CD14-positive monocyte (primary cell): ENCODE measurements around the gene EPHB4. TPM values are rescaled to one million over a fixed set of nuclear protein-coding genes. Genes with fewer than 3 reads are reported as not detected.

Source experiments
- DNase-seq, 3 donors: peaks; one replicate each; pipeline ENCODE4 v3.0.0-alpha.2; 2011 to 2022
- H2AFZ ChIP-seq: 2 replicates; pipeline ENCODE4 v1.6.0; 2012; ENCODE audit warnings: mild to moderate bottlenecking, low read depth, low read length, inconsistent platforms; ENCODE audit not compliant: insufficient read depth, poor library complexity, severe bottlenecking
- H3K27ac ChIP-seq, 2 donors: 1 replicate in 1 of 2; 2 replicates in 1 of 2; pipeline ENCODE4 v1.5.1; 2012 to 2013; ENCODE audit warnings: low read length in 2 of 2, control low read depth in 1 of 2, inconsistent platforms in 1 of 2, low read depth in 1 of 2, mild to moderate bottlenecking in 1 of 2
- H3K27me3 ChIP-seq, 2 donors: one replicate each; pipeline versions ENCODE4 v1.6.0 to v1.6.1; 2011 to 2013; ENCODE audit warnings: low read length in 2 of 2; ENCODE audit not compliant: control insufficient read depth in 2 of 2, insufficient read depth in 2 of 2
- H3K36me3 ChIP-seq, 2 donors: replicated peaks in 1 of 2; 1 replicate in 1 of 2; 2 replicates in 1 of 2; pipeline versions ENCODE4 v1.5.1 to v1.6.1; 2012 to 2013; ENCODE audit warnings: low read length in 2 of 2, control low read depth in 1 of 2, inconsistent platforms in 1 of 2, mild to moderate bottlenecking in 1 of 2; ENCODE audit not compliant: insufficient read depth in 2 of 2, control insufficient read depth in 1 of 2
- H3K4me1 ChIP-seq, 2 donors: 1 replicate in 1 of 2; 2 replicates in 1 of 2; pipeline versions ENCODE4 v1.5.1 to v1.6.1; 2012 to 2013; ENCODE audit warnings: low read length in 2 of 2, control low read depth in 1 of 2, inconsistent platforms in 1 of 2, mild to moderate bottlenecking in 1 of 2, moderate library complexity in 1 of 2; ENCODE audit not compliant: insufficient read depth in 2 of 2, control insufficient read depth in 1 of 2
- H3K4me2 ChIP-seq: replicated peaks from 2 replicates; pipeline ENCODE3; 2012; ENCODE audit warnings: low read length, moderate library complexity, mild to moderate bottlenecking; ENCODE audit not compliant: poor library complexity, severe bottlenecking; ENCODE audit errors: extremely low read depth
- H3K4me3 ChIP-seq, 3 experiments: fragments of 200-600 bp in 1 of 3; sonication (generic) in 1 of 3; replicated peaks in 1 of 3; 1 replicate in 2 of 3; 2 replicates in 1 of 3; pipeline ENCODE4 v1.5.1; 2011 to 2013; ENCODE audit warnings: low read length in 3 of 3, mild to moderate bottlenecking in 3 of 3, control low read depth in 2 of 3, low read depth in 2 of 3, inconsistent platforms in 1 of 3, moderate library complexity in 1 of 3
- H3K79me2 ChIP-seq: 2 replicates; pipeline ENCODE4 v1.6.0; 2012; ENCODE audit warnings: mild to moderate bottlenecking, control low read depth, inconsistent platforms, low read length, moderate library complexity; ENCODE audit not compliant: insufficient read depth
- H3K9ac ChIP-seq: 2 replicates; pipeline ENCODE4 v1.6.0; 2017; ENCODE audit warnings: low read length, mild to moderate bottlenecking; ENCODE audit not compliant: insufficient read depth, poor library complexity, severe bottlenecking
- H3K9me3 ChIP-seq, 2 donors: replicated peaks in 1 of 2; 1 replicate in 1 of 2; 2 replicates in 1 of 2; pipeline versions ENCODE4 v1.5.1 to v1.6.1; 2012 to 2013; ENCODE audit warnings: low read length in 2 of 2, control low read depth in 1 of 2; ENCODE audit not compliant: control insufficient read depth in 1 of 2, insufficient read depth in 1 of 2
- H4K20me1 ChIP-seq: 2 replicates; pipeline ENCODE4 v1.6.0; 2012; ENCODE audit warnings: mild to moderate bottlenecking, low read length, control low read depth, moderate library complexity; ENCODE audit not compliant: insufficient read depth
- H3K27ac Mint-ChIP-seq, 7 donors: one replicate each; pipeline ENCODE4 v1.8.0; 2020; ENCODE audit warnings: mild to moderate bottlenecking in 7 of 7, mixed read lengths in 7 of 7, moderate library complexity in 6 of 7, inconsistent platforms in 2 of 7
- H3K27me3 Mint-ChIP-seq, 3 donors: one replicate each; pipeline ENCODE4 v1.8.0; 2021 to 2022; ENCODE audit warnings: low read depth in 3 of 3, mild to moderate bottlenecking in 3 of 3, mixed read lengths in 3 of 3, moderate library complexity in 3 of 3, inconsistent platforms in 1 of 3
- H3K36me3 Mint-ChIP-seq, 2 donors: one replicate each; pipeline ENCODE4 v1.8.0; 2020; ENCODE audit warnings: mixed read lengths in 2 of 2, inconsistent platforms in 1 of 2, mild to moderate bottlenecking in 1 of 2
- H3K4me1 Mint-ChIP-seq: one replicate; pipeline ENCODE4 v1.8.0; 2020; ENCODE audit warnings: mild to moderate bottlenecking, mixed read lengths
- H3K4me3 Mint-ChIP-seq, 2 donors: one replicate each; pipeline ENCODE4 v1.8.0; 2020; ENCODE audit warnings: mild to moderate bottlenecking in 2 of 2, mixed read lengths in 2 of 2, moderate library complexity in 1 of 2
- H3K9me3 Mint-ChIP-seq, 7 donors: one replicate each; pipeline ENCODE4 v1.8.0; 2020 to 2022; ENCODE audit warnings: mixed read lengths in 7 of 7, mild to moderate bottlenecking in 6 of 7, moderate library complexity in 6 of 7, inconsistent platforms in 2 of 7
- WGBS: methylation state at CpG from one replicate; pipeline ENCODE4 v1.1.5; 2013; ENCODE audit warnings: missing lambda C conversion rate; ENCODE audit not compliant: insufficient coverage; 5-methylcytosine and 5-hydroxymethylcytosine counted together
- intact Hi-C, 2 donors: fragments of 100-400 bp; cut with micrococcal nuclease; formaldehyde crosslinking; loops; one replicate each; pipeline versions ENCODE4 v1.15.0 to v1.15.1; 2023
- polyA plus RNA-seq, 3 donors: library from polyadenylated mRNA; depleted of rRNA in 1 of 3; unstranded in 2 of 3; stranded (reverse) in 1 of 3; fragments of 300-500 nt in 2 of 3; fragments of >200 nt in 1 of 3; fragmentation: Illumina TruSeq in 2 of 3; gene quantifications; 1 replicate in 2 of 3; 2 replicates in 1 of 3; pipeline ENCODE4 v1.2.3, GENCODE V29; 2012 to 2021
- TF ChIP-seq, protein P1 (sequence below): fragments of 200-600 bp; IDR thresholded peaks from one replicate; pipeline ENCODE4 v1.8.0; 2022; ENCODE audit warnings: antibody characterized with exemption, mild to moderate bottlenecking

Gene EPHB4
- polyA plus RNA-seq, 3 donors = 5.0 to 6.5 (median 5.7) TPM

DNA sequence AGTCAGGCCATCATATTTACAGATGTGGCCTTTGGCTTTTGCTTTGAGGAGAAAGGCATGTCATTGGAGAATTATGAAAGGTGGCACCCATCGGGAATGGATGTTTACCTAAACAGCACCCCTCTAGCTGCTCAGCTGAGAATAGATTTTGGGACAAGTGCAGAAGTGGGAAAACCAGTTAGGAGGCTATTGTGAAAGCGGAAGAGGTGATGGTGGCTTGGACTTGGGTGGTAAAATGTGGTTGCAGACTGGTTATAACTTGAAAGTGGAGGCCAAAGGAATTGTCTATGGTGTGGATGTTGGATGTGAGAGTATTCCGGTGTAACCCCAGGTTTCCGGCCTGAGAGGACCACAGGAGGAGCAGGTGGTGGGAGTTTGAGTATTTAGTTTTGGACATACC, 20.0 kb upstream of the EPHB4 start:
- peaks cover 0 to 2% of the 10 kb centered on the region in 2 donors for H3K27me3 ChIP-seq
- 100% methylated on average over 3 of the region's 4 CpGs for WGBS
- H3K36me3 ChIP-seq = no peaks in the 10 kb centered on the region
- intact Hi-C loops = no loop called here
- H3K27ac ChIP-seq = no peak overlapping the region
- Mint-ChIP-seq H3K9me3 (no peaks in the 10 kb centered on the region), H3K27me3 (peaks cover 0 to 8% (median 0%) of the 10 kb centered on the region in 3 donors), H3K27ac (no peak overlapping the region), H3K4me3 (no peak overlapping the region), H3K4me1 (peaks cover 7% of the 10 kb centered on the region), H3K36me3 (no peaks in the 10 kb centered on the region)
- TF ChIP-seq, protein P1, sequence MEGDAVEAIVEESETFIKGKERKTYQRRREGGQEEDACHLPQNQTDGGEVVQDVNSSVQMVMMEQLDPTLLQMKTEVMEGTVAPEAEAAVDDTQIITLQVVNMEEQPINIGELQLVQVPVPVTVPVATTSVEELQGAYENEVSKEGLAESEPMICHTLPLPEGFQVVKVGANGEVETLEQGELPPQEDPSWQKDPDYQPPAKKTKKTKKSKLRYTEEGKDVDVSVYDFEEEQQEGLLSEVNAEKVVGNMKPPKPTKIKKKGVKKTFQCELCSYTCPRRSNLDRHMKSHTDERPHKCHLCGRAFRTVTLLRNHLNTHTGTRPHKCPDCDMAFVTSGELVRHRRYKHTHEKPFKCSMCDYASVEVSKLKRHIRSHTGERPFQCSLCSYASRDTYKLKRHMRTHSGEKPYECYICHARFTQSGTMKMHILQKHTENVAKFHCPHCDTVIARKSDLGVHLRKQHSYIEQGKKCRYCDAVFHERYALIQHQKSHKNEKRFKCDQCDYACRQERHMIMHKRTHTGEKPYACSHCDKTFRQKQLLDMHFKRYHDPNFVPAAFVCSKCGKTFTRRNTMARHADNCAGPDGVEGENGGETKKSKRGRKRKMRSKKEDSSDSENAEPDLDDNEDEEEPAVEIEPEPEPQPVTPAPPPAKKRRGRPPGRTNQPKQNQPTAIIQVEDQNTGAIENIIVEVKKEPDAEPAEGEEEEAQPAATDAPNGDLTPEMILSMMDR = no peak
- H3K9me3 ChIP-seq = no peaks in the 10 kb centered on the region
- DNase-seq = no peak
- peaks cover 7 to 8% of the 10 kb centered on the region in 2 donors for H3K4me1 ChIP-seq
- H3K79me2 ChIP-seq = peaks cover 5% of the 10 kb centered on the region
- no peak overlapping the region for H2AFZ ChIP-seq
- peaks cover 3% of the 10 kb centered on the region for H4K20me1 ChIP-seq
- no peak overlapping the region for H3K4me2 ChIP-seq
- H3K4me3 ChIP-seq = no peak overlapping the region
- H3K9ac ChIP-seq = no peak overlapping the region

DNA sequence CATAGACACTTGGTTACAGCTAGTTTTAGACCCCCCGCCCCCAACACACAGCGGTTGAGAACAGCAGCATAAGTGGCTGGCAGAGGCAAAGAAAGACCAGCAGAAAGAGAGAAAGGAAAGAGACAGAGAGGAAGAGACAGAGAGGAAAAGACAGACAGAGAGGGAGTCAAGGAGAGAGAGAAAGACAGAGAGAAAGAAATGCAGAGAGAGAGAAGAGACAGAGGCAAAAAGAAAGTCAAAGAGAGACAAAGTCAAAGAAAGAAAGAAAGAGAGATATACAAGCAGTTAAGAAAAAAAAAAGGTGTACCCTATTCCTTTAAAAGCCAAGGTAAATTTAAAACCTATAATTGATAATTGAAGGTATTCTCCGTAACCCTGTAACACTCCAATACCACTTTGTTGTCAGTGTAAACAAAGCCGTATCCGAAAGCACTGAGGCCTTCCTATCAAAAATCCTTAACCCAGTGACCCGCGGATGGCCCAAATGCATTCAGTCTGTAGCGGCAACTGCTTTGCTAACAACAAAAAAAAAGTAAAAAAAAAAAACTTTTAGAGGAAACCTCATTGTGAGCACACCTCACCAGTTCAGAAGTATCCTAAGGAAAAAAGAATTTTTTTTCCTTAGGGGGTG, 13.3 kb upstream of the EPHB4 start:
- no CpG with 5 or more reads among the region's 8 CpGs for WGBS
- Histone ChIP-seq H3K4me3 (no peak overlapping the region), H3K36me3 (no peaks in the 10 kb centered on the region), H3K79me2 (no peaks in the 10 kb centered on the region), H2AFZ (no peak overlapping the region), H3K27ac (no peak overlapping the region), H3K9me3 (no peaks in the 10 kb centered on the region), H3K4me2 (no peak overlapping the region), H3K4me1 (peaks cover 16 to 17% of the 10 kb centered on the region in 2 donors), H3K27me3 (no peaks in the 10 kb centered on the region), H4K20me1 (no peaks in the 10 kb centered on the region), H3K9ac (no peak overlapping the region)
- H3K27ac Mint-ChIP-seq = no peak overlapping the region
- intact Hi-C loops = no loop called here
- H3K27me3 Mint-ChIP-seq = peaks cover 2 to 5% (median 2%) of the 10 kb centered on the region in 3 donors
- TF ChIP-seq, protein P1 = no peak
- H3K4me3 Mint-ChIP-seq = no peak overlapping the region
- peaks cover 18% of the 10 kb centered on the region for H3K4me1 Mint-ChIP-seq
- no peak for DNase-seq
- no peaks in the 10 kb centered on the region for H3K9me3 Mint-ChIP-seq
- no peaks in the 10 kb centered on the region for H3K36me3 Mint-ChIP-seq
